OCI-LY7 (cell line): ENCODE data around the gene PPFIBP1. TPM values are rescaled to one million over a fixed set of nuclear protein-coding genes. Genes with fewer than 3 reads are reported as not detected.

ENCODE experiments used
- BruUV-seq: library from RNA; stranded (reverse); fragments of 400-500 nt; replicated peaks from 2 replicates; lab custom pipeline; 2021; lab: Mats Ljungman, UMichigan
- CTCF ChIA-PET: fragments of 300-600 bp; sonication (Branson Sonifier 250); formaldehyde crosslinking; loops from one replicate; lab custom pipeline; 2022; ENCODE audit warnings: antibody characterized with exemption; ENCODE audit not compliant: unreplicated experiment; lab: Charles Lee
- POLR2A ChIA-PET: fragments of 300-600 bp; sonication (Branson Sonifier 250); formaldehyde crosslinking; loops from one replicate; lab custom pipeline; 2022; ENCODE audit warnings: antibody characterized with exemption; lab: Charles Lee
- DNase-seq: peaks from one replicate; pipeline ENCODE4 v3.0.0-alpha.2; 2015; ENCODE audit warnings: low spot score
- H2AFZ ChIP-seq: fragments of 200-600 bp; sonication (generic), shearing (Covaris generic); 2 replicates; pipeline ENCODE4 v1.6.1; 2014; ENCODE audit warnings: mild to moderate bottlenecking, antibody characterized with exemption, low read length, moderate library complexity
- H3K27ac ChIP-seq: fragments of 200-600 bp; sonication (generic); 2 replicates; pipeline ENCODE4 v1.5.1; 2014; ENCODE audit warnings: mixed run types, low read depth, mild to moderate bottlenecking, moderate library complexity, low read length, inconsistent platforms; ENCODE audit not compliant: poor library complexity, severe bottlenecking
- H3K36me3 ChIP-seq: fragments of 200-600 bp; sonication (generic); 2 replicates; pipeline ENCODE4 v1.6.1; 2014; ENCODE audit warnings: mild to moderate bottlenecking, antibody characterized with exemption, low read length, moderate library complexity, mixed read lengths; ENCODE audit not compliant: insufficient read depth
- H3K4me1 ChIP-seq: fragments of 200-600 bp; sonication (generic); 2 replicates; pipeline ENCODE4 v1.5.1; 2014; ENCODE audit warnings: mild to moderate bottlenecking, low read length; ENCODE audit not compliant: insufficient read depth, poor library complexity, severe bottlenecking
- H3K4me2 ChIP-seq: fragments of 200-600 bp; sonication (generic); 2 replicates; pipeline ENCODE4 v1.6.1; 2014; ENCODE audit warnings: mild to moderate bottlenecking, low read length
- H3K4me3 ChIP-seq: fragments of 200-600 bp; sonication (generic); 2 replicates; pipeline ENCODE4 v1.5.1; 2014; ENCODE audit warnings: mild to moderate bottlenecking, low read depth, low read length; ENCODE audit not compliant: poor library complexity, severe bottlenecking
- H3K79me2 ChIP-seq: fragments of 200-600 bp; sonication (generic); 2 replicates; pipeline ENCODE4 v1.6.1; 2016; ENCODE audit warnings: low read depth, mild to moderate bottlenecking, low read length, moderate library complexity, mixed read lengths; ENCODE audit not compliant: insufficient read depth
- H3K9me2 ChIP-seq: fragments of 200-600 bp; sonication (generic); 2 replicates; pipeline ENCODE4 v1.6.1; 2016; ENCODE audit warnings: mild to moderate bottlenecking, low read length, mixed read lengths; ENCODE audit not compliant: insufficient read depth
- H3K9me3 ChIP-seq: fragments of 200-600 bp; sonication (generic); 2 replicates; pipeline ENCODE4 v1.6.1; 2014; ENCODE audit warnings: mild to moderate bottlenecking, mixed run types, low read length, mixed read lengths
- H4K20me1 ChIP-seq: fragments of 200-600 bp; sonication (generic); 2 replicates; pipeline ENCODE4 v1.6.1; 2014; ENCODE audit warnings: mild to moderate bottlenecking, antibody characterized with exemption, low read length, moderate library complexity, mixed read lengths; ENCODE audit not compliant: insufficient read depth
- EZH2phosphoT487 ChIP-seq: fragments of 200-600 bp; sonication (generic); IDR thresholded peaks from 2 replicates; pipeline ENCODE4 v1.6.1; 2018; ENCODE audit warnings: low read depth, borderline replicate concordance, mild to moderate bottlenecking, mixed run types, antibody characterized with exemption, low read length, moderate library complexity, mixed read lengths
- intact Hi-C: fragments of 100-400 bp; cut with micrococcal nuclease; formaldehyde crosslinking; loops from one replicate; pipeline ENCODE4 v1.10.0; 2022; ENCODE audit not compliant: unreplicated experiment
- total RNA-seq, 2 experiments: library from RNA; depleted of rRNA in 1 of 2; stranded (reverse); fragments of >200 nt in 1 of 2; shearing (Covaris generic) in 1 of 2; gene quantifications; 2 replicates each; pipeline ENCODE4 v1.2.3, GENCODE V29; 2014 to 2022
- TF ChIP-seq, protein P1 (sequence below): fragments of 200-600 bp; sonication (generic); conservative IDR thresholded peaks from 2 replicates; pipeline ENCODE4 v1.5.1; 2014; ENCODE audit warnings: mild to moderate bottlenecking, antibody characterized with exemption, low read length, moderate library complexity, mixed read lengths

PPFIBP1 gene
- total RNA-seq, 2 experiments from 2014 or later, result 7.3 to 14.6 TPM

DNA sequence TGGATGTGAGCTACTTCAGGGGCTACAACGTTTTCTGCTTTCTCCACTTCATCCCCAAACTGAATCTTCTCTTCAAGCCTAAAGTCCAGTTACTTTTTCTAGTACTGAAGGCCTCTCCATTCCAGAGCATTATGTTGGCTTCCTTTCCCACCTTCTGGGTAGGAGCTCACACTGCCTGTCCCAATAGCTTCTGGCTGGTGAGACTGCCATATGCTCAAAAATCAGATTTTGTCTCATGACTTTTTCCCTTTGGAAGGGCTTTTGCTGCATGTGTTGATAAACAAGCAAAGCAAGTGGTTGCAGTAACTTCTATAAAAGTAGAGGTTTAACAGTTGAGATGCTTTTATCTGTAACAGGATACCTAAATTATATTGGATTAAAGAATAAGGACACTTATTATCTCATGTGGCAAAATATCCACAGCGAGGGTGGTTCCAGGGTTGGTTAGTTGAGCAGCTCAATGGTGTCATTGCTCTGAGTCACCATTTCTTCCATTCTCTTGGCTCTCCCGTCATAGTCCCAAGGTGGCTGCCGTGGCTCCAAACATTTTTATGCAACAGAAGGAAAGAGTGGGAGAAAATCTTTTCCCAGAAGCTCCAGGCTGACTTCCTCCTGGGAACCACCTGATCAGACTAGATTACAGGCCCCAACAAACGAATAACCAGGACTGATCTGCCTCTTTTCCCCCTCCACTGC lies 15.1 kb upstream of the PPFIBP1 start:
- Histone ChIP-seq H3K36me3 (no peaks in the 10 kb centered on the region), H3K4me3 (no peak overlapping the region), H3K9me3 (no peaks in the 10 kb centered on the region; the same call in 1 of the 2 replicates), H3K4me2 (no peak overlapping the region), H4K20me1 (no peaks in the 10 kb centered on the region), H3K79me2 (no peaks in the 10 kb centered on the region), H3K9me2 (no peaks in the 10 kb centered on the region), H2AFZ (no peak overlapping the region), H3K4me1 (peaks cover 6% of the 10 kb centered on the region), H3K27ac (no peak overlapping the region)
- BruUV-seq, result no TSS peak
- POLR2A ChIA-PET, result no interaction called here
- TF ChIP-seq, protein P1, sequence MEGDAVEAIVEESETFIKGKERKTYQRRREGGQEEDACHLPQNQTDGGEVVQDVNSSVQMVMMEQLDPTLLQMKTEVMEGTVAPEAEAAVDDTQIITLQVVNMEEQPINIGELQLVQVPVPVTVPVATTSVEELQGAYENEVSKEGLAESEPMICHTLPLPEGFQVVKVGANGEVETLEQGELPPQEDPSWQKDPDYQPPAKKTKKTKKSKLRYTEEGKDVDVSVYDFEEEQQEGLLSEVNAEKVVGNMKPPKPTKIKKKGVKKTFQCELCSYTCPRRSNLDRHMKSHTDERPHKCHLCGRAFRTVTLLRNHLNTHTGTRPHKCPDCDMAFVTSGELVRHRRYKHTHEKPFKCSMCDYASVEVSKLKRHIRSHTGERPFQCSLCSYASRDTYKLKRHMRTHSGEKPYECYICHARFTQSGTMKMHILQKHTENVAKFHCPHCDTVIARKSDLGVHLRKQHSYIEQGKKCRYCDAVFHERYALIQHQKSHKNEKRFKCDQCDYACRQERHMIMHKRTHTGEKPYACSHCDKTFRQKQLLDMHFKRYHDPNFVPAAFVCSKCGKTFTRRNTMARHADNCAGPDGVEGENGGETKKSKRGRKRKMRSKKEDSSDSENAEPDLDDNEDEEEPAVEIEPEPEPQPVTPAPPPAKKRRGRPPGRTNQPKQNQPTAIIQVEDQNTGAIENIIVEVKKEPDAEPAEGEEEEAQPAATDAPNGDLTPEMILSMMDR, result no peak
- no peak for TF ChIP-seq EZH2phosphoT487
- CTCF ChIA-PET, result no interaction called here
- intact Hi-C loops, result no loop called here
- DNase-seq, result no peak

DNA sequence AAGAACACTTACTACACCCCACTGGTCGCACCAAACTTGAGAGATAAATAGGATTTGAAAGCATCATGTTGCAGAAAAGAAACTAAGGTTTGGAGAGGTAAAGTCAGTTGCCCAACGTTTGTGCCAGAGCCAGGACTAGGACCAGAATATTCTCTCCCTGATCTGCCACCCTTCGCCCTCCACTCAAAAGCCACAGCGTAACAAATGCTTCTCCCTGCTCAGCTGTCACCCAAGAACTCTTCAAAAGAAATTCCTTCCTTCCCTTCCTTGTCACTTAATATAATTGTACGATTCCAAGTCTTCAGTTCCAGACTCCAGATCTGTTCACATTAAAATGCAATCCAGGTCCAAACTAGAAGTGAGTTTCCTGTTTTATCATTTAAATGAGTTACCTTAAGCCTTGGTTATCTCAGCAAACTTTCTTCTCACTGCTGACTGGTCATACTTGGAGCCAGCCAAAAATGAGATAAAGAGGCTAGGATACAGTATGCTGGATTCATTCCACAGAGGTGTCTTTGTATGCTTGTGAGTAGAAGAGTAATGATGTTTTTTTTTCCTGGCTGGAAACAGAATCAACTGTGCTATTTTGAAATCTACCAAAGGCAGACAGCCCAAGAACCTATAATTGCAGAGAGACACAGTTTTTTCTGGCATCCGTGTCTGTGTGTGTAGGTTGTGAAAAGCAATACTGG lies 12.8 kb upstream of the PPFIBP1 start:
- POLR2A ChIA-PET, result no interaction called here
- Histone ChIP-seq H4K20me1 (no peaks in the 10 kb centered on the region), H2AFZ (no peak overlapping the region), H3K79me2 (no peaks in the 10 kb centered on the region), H3K4me2 (no peak overlapping the region), H3K4me3 (no peak overlapping the region), H3K36me3 (no peaks in the 10 kb centered on the region), H3K27ac (no peak overlapping the region), H3K4me1 (peaks cover 11% of the 10 kb centered on the region), H3K9me3 (no peaks in the 10 kb centered on the region; the same call in 1 of the 2 replicates), H3K9me2 (no peaks in the 10 kb centered on the region)
- TF ChIP-seq, protein P1, result no peak
- TF ChIP-seq EZH2phosphoT487, result no peak
- CTCF ChIA-PET, result no interaction called here
- no peak for DNase-seq
- BruUV-seq, result no TSS peak
- intact Hi-C loops, result no loop called here

DNA sequence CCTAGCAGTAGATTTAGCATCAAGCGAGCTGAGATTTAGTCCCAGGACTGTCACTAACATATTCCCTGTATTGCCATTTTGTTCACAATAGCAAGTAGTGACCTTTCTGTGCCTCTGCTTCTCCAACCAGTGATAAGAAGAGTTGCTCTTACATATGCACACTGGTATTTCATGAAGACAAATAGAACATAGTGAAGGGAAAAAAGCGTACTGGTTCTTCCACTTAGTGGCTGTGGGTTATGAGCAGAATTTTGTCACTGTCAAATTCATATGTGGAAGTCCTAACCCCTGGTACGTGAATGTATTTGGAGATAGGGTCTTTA lies 12.3 kb upstream of the PPFIBP1 start:
- H3K27ac ChIP-seq, result no peak overlapping the region
- CTCF ChIA-PET, result no interaction called here
- intact Hi-C loops, result no loop called here
- no peaks in the 10 kb centered on the region for H3K36me3 ChIP-seq
- no peak for DNase-seq
- H3K4me2 ChIP-seq, result no peak overlapping the region
- H3K9me3 ChIP-seq, result no peaks in the 10 kb centered on the region; the same call in 1 of the 2 replicates
- H3K79me2 ChIP-seq, result no peaks in the 10 kb centered on the region
- H3K4me1 ChIP-seq, result peaks cover 11% of the 10 kb centered on the region
- H3K9me2 ChIP-seq, result no peaks in the 10 kb centered on the region
- POLR2A ChIA-PET, result no interaction called here
- H3K4me3 ChIP-seq, result no peak overlapping the region
- BruUV-seq, result no TSS peak
- no peaks in the 10 kb centered on the region for H4K20me1 ChIP-seq
- TF ChIP-seq, protein P1, result no peak
- TF ChIP-seq EZH2phosphoT487, result no peak
- no peak overlapping the region for H2AFZ ChIP-seq
